HepG2 (cell line): ENCODE measurements around the gene PRRC2A. TPM values are rescaled to one million over a fixed set of nuclear protein-coding genes. Genes with fewer than 3 reads are reported as not detected.

ENCODE experiments used
- ARNT2 ChIP-seq: sonication (generic); formaldehyde crosslinking; IDR thresholded peaks from 2 replicates; pipeline ENCODE4 v1.8.0; 2022; ENCODE audit warnings: mild to moderate bottlenecking, low read depth, missing genetic modification reagents, moderate library complexity
- FOXA1 ChIP-seq, 2 experiments: fragments of 450-650 bp in 1 of 2; sonication (generic) in 1 of 2; formaldehyde crosslinking in 1 of 2; IDR thresholded peaks; 2 replicates each; pipeline versions ENCODE4 v1.4.0 to v1.6.1; 2016 to 2020; ENCODE audit warnings: missing genetic modification reagents in 1 of 2
- MATR3 ChIP-seq: sonication (generic); formaldehyde crosslinking; IDR thresholded peaks from 2 replicates; pipeline ENCODE4 v1.4.0; 2020; ENCODE audit warnings: missing genetic modification reagents
- MED8 ChIP-seq: sonication (generic); formaldehyde crosslinking; IDR thresholded peaks from 2 replicates; pipeline ENCODE4 v1.8.1; 2023; ENCODE audit warnings: mild to moderate bottlenecking, missing genetic modification reagents; ENCODE audit not compliant: insufficient replicate concordance
- NONO ChIP-seq, 2 experiments: fragments of 450-650 bp in 1 of 2; sonication (generic) in 1 of 2; formaldehyde crosslinking in 1 of 2; IDR thresholded peaks in 1 of 2; conservative IDR thresholded peaks in 1 of 2; 2 replicates each; pipeline versions ENCODE4 v1.6.1 to v1.8.0; 2017 to 2022; ENCODE audit warnings: mild to moderate bottlenecking in 1 of 2, missing genetic modification reagents in 1 of 2, moderate library complexity in 1 of 2
- POLR2AphosphoS5 ChIP-seq: IDR thresholded peaks from 2 replicates; pipeline ENCODE4 v1.6.1; 2012; ENCODE audit warnings: low read depth, low read length
- RAD51 ChIP-seq: fragments of 450-650 bp; IDR thresholded peaks from 2 replicates; pipeline ENCODE4 v1.6.1; 2016; ENCODE audit warnings: borderline replicate concordance
- RARA ChIP-seq: IDR thresholded peaks from 2 replicates; pipeline ENCODE4 v1.6.1; 2016; ENCODE audit warnings: missing genetic modification reagents, missing compliant biosample characterization
- TSC22D2 ChIP-seq: sonication (generic); formaldehyde crosslinking; IDR thresholded peaks from 2 replicates; pipeline ENCODE4 v1.5.1; 2020; ENCODE audit warnings: missing genetic modification reagents, mild to moderate bottlenecking, borderline replicate concordance
- ZMYM4 ChIP-seq: sonication (generic); formaldehyde crosslinking; IDR thresholded peaks from 2 replicates; pipeline ENCODE4 v1.8.1; 2023; ENCODE audit warnings: mild to moderate bottlenecking, missing genetic modification reagents
- ZNF572 ChIP-seq: sonication (generic); formaldehyde crosslinking; IDR thresholded peaks from 2 replicates; pipeline ENCODE4 v1.5.1; 2020; ENCODE audit warnings: mild to moderate bottlenecking, missing genetic modification reagents
- polyA plus RNA-seq, 8 experiments: library from polyadenylated mRNA; depleted of rRNA in 3 of 8; stranded (reverse) in 7 of 8; unstranded in 1 of 8; fragments of >200 nt; fragmentation: Illumina TruSeq in 4 of 8; extraction: Trizol in 4 of 8; gene quantifications; 2 replicates each; pipeline versions ENCODE4 v1.2.1 to v1.2.3, GENCODE V29; 2011 to 2016; ENCODE audit warnings: low read depth in 4 of 8, missing spikeins in 1 of 8, mixed read lengths in 1 of 8; ENCODE audit not compliant: insufficient read depth in 1 of 8
- total RNA-seq, 5 experiments: library from RNA; depleted of rRNA; stranded (reverse); fragments of >200 nt; fragmentation: Illumina TruSeq; extraction: Trizol; gene quantifications; 2 replicates each; pipeline ENCODE4 v1.2.3, GENCODE V29; 2016; ENCODE audit warnings: low read depth in 1 of 5
- TF ChIP-seq, protein P1 (sequence below), 2 experiments: sonication (generic) in 1 of 2; formaldehyde crosslinking in 1 of 2; IDR thresholded peaks; 2 replicates each; pipeline versions ENCODE4 v1.4.0 to v1.6.1; 2016 to 2020; ENCODE audit warnings: borderline replicate concordance in 1 of 2, low read depth in 1 of 2, mild to moderate bottlenecking in 1 of 2, missing genetic modification reagents in 1 of 2
- TF ChIP-seq, protein P2 (sequence below): sonication (generic); formaldehyde crosslinking; IDR thresholded peaks from 2 replicates; pipeline ENCODE4 v1.4.0; 2020; ENCODE audit warnings: missing genetic modification reagents, borderline replicate concordance
- TF ChIP-seq, protein P3 (sequence below): sonication (generic); formaldehyde crosslinking; IDR thresholded peaks from 2 replicates; pipeline ENCODE4 v1.4.0; 2020; ENCODE audit warnings: missing genetic modification reagents

Gene PRRC2A
- total and polyA plus RNA-seq, 2 of the 13 experiments (the other 11 are each of a cell fraction or from before 2014, with no cell fraction given), result 38.9 to 47.4 TPM

DNA sequence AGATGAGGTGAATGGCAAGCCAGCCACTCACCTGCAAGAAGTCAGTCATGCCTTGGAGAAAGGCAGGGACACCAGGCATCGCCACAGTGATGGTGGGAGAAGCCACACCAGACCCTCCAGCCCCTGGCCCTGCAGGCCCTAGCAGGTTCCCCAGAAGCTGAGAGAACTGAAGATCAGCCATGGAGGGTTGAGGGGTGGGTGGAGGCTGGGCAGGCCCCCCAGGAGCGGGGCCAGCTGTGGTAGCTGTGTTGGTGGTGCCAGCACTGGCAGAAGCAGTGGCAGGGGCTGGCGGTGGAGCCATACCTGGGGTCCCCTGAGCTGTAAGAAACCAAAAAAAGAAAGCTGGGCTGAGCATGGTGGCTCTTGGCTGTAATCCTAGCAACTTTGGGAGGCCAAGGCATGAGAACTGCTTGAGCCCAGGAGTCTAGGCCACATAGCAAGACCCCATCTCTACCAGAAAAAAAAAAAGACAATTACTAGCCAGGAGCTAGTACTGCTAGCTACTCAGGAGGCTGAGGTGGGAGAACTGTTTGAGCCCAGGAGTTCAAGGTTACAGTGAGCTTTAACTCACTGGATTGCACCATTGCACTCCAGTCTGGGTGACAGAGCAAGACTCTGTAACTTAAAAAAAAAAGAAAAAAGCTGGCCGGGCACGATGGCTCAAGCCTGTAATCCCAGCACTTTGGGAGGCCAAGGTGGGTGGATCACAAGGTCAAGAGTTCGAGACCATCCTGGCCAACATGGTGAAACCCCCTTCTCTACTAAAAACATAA, 22.5 kb downstream of the PRRC2A start (continued):
- TF ChIP-seq, protein P1, sequence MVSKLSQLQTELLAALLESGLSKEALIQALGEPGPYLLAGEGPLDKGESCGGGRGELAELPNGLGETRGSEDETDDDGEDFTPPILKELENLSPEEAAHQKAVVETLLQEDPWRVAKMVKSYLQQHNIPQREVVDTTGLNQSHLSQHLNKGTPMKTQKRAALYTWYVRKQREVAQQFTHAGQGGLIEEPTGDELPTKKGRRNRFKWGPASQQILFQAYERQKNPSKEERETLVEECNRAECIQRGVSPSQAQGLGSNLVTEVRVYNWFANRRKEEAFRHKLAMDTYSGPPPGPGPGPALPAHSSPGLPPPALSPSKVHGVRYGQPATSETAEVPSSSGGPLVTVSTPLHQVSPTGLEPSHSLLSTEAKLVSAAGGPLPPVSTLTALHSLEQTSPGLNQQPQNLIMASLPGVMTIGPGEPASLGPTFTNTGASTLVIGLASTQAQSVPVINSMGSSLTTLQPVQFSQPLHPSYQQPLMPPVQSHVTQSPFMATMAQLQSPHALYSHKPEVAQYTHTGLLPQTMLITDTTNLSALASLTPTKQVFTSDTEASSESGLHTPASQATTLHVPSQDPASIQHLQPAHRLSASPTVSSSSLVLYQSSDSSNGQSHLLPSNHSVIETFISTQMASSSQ (IDR thresholded peaks at IDR 0.05; ENCODE audit: low read depth), result no peak
- TF ChIP-seq, protein P1 (CRISPR knock-in tag; IDR thresholded peaks at IDR 0.05; ENCODE audit: borderline replicate concordance), result no peak
- TF ChIP-seq MATR3 (CRISPR knock-in tag), result no peak
- no peak for TF ChIP-seq NONO (IDR thresholded peaks at IDR 0.05)
- no peak for TF ChIP-seq NONO (CRISPR knock-in tag; conservative IDR thresholded peaks at IDR 0.05)
- no peak for TF ChIP-seq TSC22D2 (CRISPR knock-in tag)
- no peak for TF ChIP-seq POLR2AphosphoS5
- no peak for TF ChIP-seq MED8 (CRISPR knock-in tag)
- TF ChIP-seq RAD51, result no peak
- no peak for TF ChIP-seq ZNF572 (CRISPR knock-in tag)
- peak; percentile 69 for TF ChIP-seq RARA (CRISPR knock-in tag)
- TF ChIP-seq, protein P2, sequence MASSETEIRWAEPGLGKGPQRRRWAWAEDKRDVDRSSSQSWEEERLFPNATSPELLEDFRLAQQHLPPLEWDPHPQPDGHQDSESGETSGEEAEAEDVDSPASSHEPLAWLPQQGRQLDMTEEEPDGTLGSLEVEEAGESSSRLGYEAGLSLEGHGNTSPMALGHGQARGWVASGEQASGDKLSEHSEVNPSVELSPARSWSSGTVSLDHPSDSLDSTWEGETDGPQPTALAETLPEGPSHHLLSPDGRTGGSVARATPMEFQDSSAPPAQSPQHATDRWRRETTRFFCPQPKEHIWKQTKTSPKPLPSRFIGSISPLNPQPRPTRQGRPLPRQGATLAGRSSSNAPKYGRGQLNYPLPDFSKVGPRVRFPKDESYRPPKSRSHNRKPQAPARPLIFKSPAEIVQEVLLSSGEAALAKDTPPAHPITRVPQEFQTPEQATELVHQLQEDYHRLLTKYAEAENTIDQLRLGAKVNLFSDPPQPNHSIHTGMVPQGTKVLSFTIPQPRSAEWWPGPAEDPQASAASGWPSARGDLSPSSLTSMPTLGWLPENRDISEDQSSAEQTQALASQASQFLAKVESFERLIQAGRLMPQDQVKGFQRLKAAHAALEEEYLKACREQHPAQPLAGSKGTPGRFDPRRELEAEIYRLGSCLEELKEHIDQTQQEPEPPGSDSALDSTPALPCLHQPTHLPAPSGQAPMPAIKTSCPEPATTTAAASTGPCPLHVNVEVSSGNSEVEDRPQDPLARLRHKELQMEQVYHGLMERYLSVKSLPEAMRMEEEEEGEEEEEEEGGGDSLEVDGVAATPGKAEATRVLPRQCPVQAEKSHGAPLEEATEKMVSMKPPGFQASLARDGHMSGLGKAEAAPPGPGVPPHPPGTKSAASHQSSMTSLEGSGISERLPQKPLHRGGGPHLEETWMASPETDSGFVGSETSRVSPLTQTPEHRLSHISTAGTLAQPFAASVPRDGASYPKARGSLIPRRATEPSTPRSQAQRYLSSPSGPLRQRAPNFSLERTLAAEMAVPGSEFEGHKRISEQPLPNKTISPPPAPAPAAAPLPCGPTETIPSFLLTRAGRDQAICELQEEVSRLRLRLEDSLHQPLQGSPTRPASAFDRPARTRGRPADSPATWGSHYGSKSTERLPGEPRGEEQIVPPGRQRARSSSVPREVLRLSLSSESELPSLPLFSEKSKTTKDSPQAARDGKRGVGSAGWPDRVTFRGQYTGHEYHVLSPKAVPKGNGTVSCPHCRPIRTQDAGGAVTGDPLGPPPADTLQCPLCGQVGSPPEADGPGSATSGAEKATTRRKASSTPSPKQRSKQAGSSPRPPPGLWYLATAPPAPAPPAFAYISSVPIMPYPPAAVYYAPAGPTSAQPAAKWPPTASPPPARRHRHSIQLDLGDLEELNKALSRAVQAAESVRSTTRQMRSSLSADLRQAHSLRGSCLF (CRISPR knock-in tag), result no peak
- TF ChIP-seq, protein P3, sequence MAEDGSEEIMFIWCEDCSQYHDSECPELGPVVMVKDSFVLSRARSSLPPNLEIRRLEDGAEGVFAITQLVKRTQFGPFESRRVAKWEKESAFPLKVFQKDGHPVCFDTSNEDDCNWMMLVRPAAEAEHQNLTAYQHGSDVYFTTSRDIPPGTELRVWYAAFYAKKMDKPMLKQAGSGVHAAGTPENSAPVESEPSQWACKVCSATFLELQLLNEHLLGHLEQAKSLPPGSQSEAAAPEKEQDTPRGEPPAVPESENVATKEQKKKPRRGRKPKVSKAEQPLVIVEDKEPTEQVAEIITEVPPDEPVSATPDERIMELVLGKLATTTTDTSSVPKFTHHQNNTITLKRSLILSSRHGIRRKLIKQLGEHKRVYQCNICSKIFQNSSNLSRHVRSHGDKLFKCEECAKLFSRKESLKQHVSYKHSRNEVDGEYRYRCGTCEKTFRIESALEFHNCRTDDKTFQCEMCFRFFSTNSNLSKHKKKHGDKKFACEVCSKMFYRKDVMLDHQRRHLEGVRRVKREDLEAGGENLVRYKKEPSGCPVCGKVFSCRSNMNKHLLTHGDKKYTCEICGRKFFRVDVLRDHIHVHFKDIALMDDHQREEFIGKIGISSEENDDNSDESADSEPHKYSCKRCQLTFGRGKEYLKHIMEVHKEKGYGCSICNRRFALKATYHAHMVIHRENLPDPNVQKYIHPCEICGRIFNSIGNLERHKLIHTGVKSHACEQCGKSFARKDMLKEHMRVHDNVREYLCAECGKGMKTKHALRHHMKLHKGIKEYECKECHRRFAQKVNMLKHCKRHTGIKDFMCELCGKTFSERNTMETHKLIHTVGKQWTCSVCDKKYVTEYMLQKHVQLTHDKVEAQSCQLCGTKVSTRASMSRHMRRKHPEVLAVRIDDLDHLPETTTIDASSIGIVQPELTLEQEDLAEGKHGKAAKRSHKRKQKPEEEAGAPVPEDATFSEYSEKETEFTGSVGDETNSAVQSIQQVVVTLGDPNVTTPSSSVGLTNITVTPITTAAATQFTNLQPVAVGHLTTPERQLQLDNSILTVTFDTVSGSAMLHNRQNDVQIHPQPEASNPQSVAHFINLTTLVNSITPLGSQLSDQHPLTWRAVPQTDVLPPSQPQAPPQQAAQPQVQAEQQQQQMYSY, result no peak
- TF ChIP-seq ARNT2 (CRISPR knock-in tag), result no peak
- no peak for TF ChIP-seq FOXA1 (IDR thresholded peaks at IDR 0.05)
- no peak for TF ChIP-seq FOXA1 (CRISPR knock-in tag; IDR thresholded peaks at IDR 0.05)
- no peak for TF ChIP-seq ZMYM4
